NCI-H446 treated with DMSO at 0.1 percent for 48 hours (cell line): ENCODE results near the gene ATP5MG.
A peak's percentile ranks its signal among the peaks of the same experiment; 100 is the strongest.
"Not testable (repeated sequence)": the region's sequence is repeated elsewhere in the genome, so short reads cannot be mapped to it uniquely, and the experiment has no call there.

Source experiments
- DNase-seq: peaks from one replicate; lab custom pipeline; 2025; lab: John Stamatoyannopoulos, UW

Gene ATP5MG

GRCh38 chr11:118410055-118410745 lies 8.8 kb downstream of the ATP5MG start:
- no peak for DNase-seq

- no peak for DNase-seq
These were observed 10.1 kb downstream of the ATP5MG start for GRCh38 chr11:118411530-118411929.

DNA sequence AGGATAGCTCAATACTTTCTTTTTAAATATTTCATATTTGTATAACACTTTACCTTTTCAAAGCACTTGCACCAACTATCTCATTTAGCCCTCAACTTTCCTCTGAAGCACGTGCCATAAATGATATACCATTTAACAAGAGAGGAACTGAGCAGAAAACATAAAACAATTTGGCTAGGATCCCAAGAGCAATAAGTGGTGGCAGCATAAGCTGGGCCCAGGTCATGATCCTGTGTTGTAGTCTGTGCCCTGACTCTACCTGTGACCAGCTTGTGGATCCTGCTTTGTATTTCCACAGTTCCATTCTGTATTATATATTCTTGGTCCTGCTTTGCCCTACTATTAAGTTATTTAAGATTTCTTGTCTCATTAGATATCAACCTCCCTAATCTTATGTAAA lies 11.5 kb downstream of the ATP5MG start:
- DNase-seq = no peak

DNA sequence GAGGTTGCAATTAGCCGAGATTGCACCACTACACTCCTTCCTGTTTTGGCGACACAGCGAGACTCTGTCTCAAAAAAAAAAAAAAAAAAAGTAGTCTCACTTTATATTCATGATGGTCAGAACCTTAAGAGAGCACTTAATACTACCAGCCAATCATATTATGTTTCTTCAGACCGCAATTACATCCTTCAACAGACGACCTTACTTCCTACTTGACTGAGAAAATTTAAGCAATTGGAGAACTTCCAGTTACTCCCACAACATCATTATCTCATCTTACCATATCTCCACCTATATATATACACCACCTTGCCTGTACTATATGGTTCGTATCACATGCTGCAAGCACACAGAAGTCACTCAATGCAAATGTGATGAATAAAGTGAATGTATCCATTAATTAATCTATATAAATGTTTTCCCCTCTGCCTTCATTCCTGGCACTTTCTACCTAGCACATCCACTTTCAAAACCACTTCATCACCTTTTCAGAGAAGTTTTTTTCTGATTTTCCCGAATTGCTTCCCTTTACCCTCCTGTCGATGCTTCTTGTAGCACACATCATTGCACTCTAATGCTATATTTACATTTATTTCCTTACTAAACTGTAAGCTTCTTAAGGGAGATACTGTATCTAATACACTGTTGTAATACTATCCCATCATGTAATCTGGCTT lies 13.8 kb downstream of the ATP5MG start:
- no peak for DNase-seq

DNA sequence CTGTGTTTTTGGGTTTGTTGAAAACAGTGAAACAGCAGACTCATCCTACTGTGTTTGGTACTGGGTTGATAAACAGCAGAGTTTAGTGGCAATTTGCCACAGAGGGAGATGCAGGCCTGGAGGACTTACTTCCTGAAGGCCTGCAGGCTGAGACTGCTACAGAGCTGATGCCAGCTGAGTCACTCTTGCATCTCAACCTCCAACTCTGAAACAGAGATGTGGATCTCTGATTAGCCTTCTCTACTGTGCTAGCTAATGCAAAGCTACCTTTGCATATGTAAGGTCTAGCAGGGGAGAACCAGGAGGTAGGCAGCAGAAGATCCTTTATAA lies 14.3 kb downstream of the ATP5MG start:
- DNase-seq = no peak

GRCh38 chr11:118416900-118417299 lies 15.5 kb downstream of the ATP5MG start:
- DNase-seq = not testable (repeated sequence)

DNA sequence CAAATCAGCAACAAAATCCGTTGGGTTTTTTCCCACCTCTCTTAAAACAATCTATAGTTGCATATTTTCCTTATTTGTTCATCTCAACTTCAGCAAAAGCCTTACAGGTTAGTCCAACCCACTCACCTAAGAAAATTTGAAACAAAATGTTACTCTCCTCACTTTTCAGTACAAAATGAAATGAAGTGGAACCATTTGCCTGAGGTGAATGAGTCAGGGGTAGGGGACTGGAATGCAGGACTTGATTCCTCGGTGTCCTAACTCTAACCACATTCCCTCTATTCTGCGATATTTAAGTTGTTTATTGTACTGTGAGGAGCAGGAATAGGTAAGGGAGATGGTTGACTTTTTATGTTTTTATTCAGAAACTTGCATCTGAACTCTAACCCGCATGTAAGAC lies 16.4 kb downstream of the ATP5MG start:
- DNase-seq = no peak

DNA sequence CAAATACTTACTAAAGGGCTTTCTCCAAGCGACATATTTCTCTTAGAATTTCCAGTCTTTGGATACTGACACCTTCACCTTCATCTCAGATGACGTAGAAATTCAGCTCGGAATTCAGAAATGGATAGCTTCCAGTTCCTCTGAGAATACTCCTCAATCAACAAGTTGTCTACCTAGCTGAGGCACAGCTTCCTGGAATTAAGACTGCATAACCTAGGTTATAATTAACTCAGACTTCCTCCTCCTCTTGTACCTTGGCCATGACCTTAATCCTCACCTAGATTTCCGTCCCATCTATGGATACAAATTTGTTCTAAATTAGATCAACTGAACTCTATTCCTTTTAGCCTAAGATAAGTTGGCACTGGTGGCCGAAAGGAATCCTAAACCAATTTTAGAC lies 17.4 kb downstream of the ATP5MG start:
- no peak for DNase-seq

DNA sequence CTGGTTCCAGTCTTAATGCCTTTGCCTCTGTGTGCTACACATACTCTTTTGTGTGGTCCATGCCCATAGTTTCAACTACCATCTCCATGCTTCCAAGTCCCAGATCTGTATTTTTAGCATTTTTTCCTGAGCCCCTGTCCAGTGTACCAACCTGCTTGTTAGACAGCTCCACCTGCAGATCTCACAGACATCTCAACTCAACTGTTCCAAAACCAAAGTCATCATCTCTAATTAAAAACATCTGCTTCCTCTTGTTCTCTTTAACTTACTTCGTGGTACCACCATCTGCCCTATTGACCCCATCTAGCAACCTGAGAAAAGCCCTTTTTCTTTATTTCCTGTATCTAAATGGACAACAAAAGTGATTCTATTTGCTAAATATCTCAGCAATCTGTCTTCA lies 26.3 kb downstream of the ATP5MG start:
- DNase-seq = no peak

GRCh38 chr11:118430956-118431355 lies 29.6 kb downstream of the ATP5MG start:
- DNase-seq = no peak

DNA sequence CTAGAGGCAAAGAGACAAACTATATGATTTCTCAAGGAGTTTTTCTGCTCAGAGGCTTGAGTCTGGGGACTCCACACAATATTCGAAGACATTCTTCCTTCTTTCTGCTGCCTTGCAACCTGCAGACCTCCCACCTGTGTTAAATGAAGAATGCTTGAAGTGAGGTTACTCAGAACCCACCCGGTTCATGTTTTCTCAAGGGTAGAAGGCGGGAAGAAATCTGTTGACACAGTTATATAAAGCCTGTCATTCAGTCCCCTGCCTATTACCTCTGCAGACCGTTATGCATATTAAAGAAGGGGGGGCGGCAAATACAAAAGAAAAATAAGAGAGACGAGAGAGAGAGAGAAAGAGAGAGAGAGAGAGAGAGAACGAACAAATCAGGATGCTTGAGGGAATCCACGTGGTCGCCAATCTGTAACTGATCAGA lies 32.7 kb downstream of the ATP5MG start:
- no peak for DNase-seq

- DNase-seq = peak; percentile 28
These were observed 33.3 kb downstream of the ATP5MG start for GRCh38 chr11:118434553-118435289.

GRCh38 chr11:118435290-118435892 lies 34.0 kb downstream of the ATP5MG start:
- peak; percentile 88 for DNase-seq

- peak; percentile 97 for DNase-seq
These were observed 34.7 kb downstream of the ATP5MG start, which contains the start of gene KMT2A for GRCh38 chr11:118435893-118436624. Gene KMT2A (plus strand): TSS chr11:118436492. CDS start chr11:118436513, 21 bp downstream.

DNA sequence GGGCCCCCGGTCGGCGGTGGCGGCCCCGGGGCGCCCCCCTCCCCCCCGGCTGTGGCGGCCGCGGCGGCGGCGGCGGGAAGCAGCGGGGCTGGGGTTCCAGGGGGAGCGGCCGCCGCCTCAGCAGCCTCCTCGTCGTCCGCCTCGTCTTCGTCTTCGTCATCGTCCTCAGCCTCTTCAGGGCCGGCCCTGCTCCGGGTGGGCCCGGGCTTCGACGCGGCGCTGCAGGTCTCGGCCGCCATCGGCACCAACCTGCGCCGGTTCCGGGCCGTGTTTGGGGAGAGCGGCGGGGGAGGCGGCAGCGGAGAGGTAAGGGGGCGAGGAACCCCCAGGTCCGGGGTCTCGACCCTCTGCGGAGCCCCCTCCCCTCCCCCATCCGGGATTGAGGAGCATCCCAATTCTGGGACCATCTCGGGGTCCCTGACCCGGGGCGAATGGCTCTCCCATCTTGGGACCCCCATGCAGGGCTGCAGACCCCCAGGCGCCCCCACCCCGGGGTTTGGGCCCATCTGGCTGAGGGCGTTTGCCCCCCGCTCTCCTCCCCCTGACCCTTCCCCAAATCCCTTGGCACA lies 35.3 kb downstream of the ATP5MG start:
- no peak for DNase-seq

- no peak for DNase-seq
These were observed 36.1 kb downstream of the ATP5MG start for GRCh38 chr11:118437208-118438125.

DNA sequence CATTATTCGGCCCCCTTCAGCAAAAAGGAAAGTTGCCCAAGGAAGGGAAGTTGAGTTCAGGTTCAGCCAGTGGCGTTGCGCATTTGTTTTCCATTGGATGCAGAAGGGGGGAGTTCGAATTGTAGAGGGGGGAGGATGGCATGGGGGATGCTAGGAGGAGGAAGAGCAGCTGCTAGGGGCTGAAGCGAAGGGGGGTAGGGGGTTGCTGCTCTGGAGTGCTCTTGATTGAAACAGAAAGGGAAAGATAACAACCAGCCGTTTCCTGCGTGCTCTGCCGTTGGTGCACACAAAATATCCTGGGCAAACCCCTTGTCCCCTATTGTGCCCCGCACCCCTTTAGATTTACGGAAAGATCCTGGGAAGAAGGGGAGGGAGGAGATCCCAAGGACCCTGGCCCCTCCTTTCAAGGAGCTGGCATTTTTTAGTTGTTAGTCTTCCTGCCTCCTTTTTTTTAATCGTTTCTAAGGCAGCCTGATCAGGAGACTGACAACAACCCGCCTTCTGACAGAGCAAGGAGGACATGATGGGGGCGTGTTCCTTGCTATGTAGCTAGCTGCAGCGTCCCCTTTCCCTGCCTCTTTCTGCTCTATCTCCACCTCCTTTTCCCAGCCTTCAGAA lies 37.0 kb downstream of the ATP5MG start:
- DNase-seq = peak; percentile 27

GRCh38 chr11:118439646-118440045 lies 38.2 kb downstream of the ATP5MG start:
- no peak for DNase-seq

DNA sequence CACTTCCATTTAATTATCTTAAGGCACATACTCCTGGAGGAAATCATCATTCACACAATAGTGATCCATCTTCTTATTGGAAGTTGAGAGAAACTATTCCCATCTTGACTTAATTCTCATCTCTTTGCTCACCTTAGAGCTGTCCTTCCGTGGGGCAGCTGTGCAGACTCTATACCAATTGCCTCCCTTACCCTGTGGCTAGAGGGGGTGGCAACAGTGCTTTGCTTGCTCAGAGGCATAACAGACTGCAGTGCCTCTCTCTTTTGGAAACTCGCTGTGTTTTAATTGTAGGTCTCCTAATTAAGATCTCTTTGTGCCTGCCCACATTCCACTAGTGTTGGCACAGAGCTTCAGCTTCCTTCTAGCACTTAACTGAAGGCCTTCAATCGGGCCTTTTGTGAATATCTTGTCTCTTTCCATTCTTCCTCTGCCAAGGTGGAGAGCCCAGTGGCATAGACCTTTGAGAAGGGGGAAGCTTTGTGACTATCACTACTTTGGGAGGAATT lies 40.4 kb downstream of the ATP5MG start:
- DNase-seq = no peak

GRCh38 chr11:118442301-118442700 lies 40.9 kb downstream of the ATP5MG start:
- no peak for DNase-seq
